Stomach (tissue), 9 donors: ENCODE results near the gene ALG6. TPM values are rescaled to one million over a fixed set of nuclear protein-coding genes. Genes with fewer than 3 reads are reported as not detected.

Experiments used
- DNase-seq, 2 donors: peaks; one replicate each; pipeline versions ENCODE4 v3.0.0 to v3.0.0-alpha.2; 2013 to 2019
- H3K27ac ChIP-seq, 5 donors: fragments of 200-600 bp in 4 of 5; sonication (generic) in 4 of 5; one replicate each; pipeline ENCODE4 v1.5.1; 2013 to 2019; ENCODE audit warnings: mild to moderate bottlenecking in 1 of 5, moderate library complexity in 1 of 5
- H3K27me3 ChIP-seq, 3 donors: fragments of 200-600 bp; sonication (generic); one replicate each; pipeline ENCODE4 v1.5.1; 2017 to 2019; ENCODE audit warnings: mixed run types in 1 of 3
- H3K36me3 ChIP-seq, 4 donors: fragments of 200-600 bp; sonication (generic); 1 replicate in 3 of 4; 2 replicates in 1 of 4; pipeline ENCODE4 v1.5.1; 2016 to 2019
- H3K4me1 ChIP-seq, 4 donors: fragments of 200-600 bp; sonication (generic); one replicate each; pipeline ENCODE4 v1.5.1; 2016 to 2019
- H3K4me3 ChIP-seq, 4 donors: fragments of 200-600 bp; sonication (generic) in 3 of 4; one replicate each; pipeline ENCODE4 v1.5.1; 2016 to 2019; ENCODE audit warnings: mild to moderate bottlenecking in 1 of 4
- H3K9me3 ChIP-seq, 4 donors: fragments of 200-600 bp; sonication (generic); one replicate each; pipeline ENCODE4 v1.5.1; 2016 to 2019
- EP300 ChIP-seq: sonication (generic); formaldehyde crosslinking; IDR thresholded peaks from one replicate; pipeline ENCODE4 v1.6.1; 2017; ENCODE audit warnings: antibody characterized with exemption
- POLR2A ChIP-seq, 4 donors: fragments of 450-650 bp; IDR thresholded peaks; one replicate each; pipeline ENCODE4 v1.6.1; 2016; ENCODE audit warnings: antibody characterized with exemption in 4 of 4, control low read depth in 2 of 4, mild to moderate bottlenecking in 1 of 4, moderate library complexity in 1 of 4
- POLR2AphosphoS5 ChIP-seq, 3 donors: sonication (generic); formaldehyde crosslinking; IDR thresholded peaks; one replicate each; pipeline ENCODE4 v1.6.1; 2016; ENCODE audit warnings: antibody characterized with exemption in 3 of 3
- WGBS, 5 donors: extraction: QIAGEN DNeasy Blood & Tissue Kit in 3 of 5; methylation state at CpG; one replicate each; pipeline versions ENCODE4 v1.1.5 to v1.1.7; 2013 to 2018; 5-methylcytosine and 5-hydroxymethylcytosine counted together
- intact Hi-C: fragments of 100-400 bp; cut with DNase I; formaldehyde crosslinking; loops from one replicate; pipeline ENCODE4 v1.15.1; 2023; ENCODE audit warnings: low total_unique reads
- polyA plus RNA-seq, 3 donors: library from polyadenylated mRNA; stranded (reverse); fragments of 200-250 nt; gene quantifications; one replicate each; pipeline ENCODE4 v1.2.3, GENCODE V29; 2013
- total RNA-seq, 5 donors: library from RNA; depleted of rRNA; stranded (reverse); fragments of >200 nt; gene quantifications; one replicate each; pipeline versions ENCODE4 v1.1.0 to v1.2.3, GENCODE V29; 2014 to 2016
- TF ChIP-seq, protein P1 (sequence below), 7 experiments: fragments of 450-650 bp in 4 of 7; fragments of 200-600 bp in 3 of 7; sonication (generic) in 3 of 7; IDR thresholded peaks; one replicate each; pipeline ENCODE4 v1.5.1; 2016 to 2019; ENCODE audit warnings: antibody characterized with exemption in 7 of 7, control low read depth in 2 of 7, mild to moderate bottlenecking in 1 of 7
- donor health status: healthy with polysubstance abuse.
- donor health status: Bipolar disorder and iron deficiency.
- donor health status: healthy.

Gene ALG6
- total and polyA plus RNA-seq, 8 donors: 3.6 to 32.7 (median 10.3) TPM

DNA sequence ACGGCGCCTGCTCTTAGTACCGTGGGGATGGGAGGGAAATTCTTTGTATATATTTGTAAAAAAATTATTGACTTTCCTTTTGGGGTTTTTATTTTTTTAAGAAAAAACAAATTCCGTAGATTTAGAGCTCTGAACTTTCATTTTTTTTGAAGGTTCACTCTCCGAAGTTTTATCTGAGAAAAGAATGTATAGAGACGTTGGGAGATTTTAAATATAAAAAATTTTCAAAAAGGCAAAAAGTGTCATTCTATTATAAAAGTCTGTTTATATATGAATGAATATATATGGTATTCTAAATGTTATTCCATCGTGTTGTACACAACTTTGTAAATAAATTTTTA is 42.7 kb upstream of the ALG6 start:
- Histone ChIP-seq H3K36me3 (no peaks in the 10 kb centered on the region), H3K4me1 (peaks cover 29 to 65% (median 49%) of the 10 kb centered on the region in 4 donors), H3K4me3 (peak overlapping the region in 3 of 4 donors; percentile 44 to 67 (median 51)), H3K27me3 (peaks cover 60 to 100% (median 100%) of the 10 kb centered on the region in 3 donors), H3K27ac (no peak overlapping the region), H3K9me3 (peaks cover 0 to 38% (median 6%) of the 10 kb centered on the region in 4 donors)
- WGBS, 5 donors: 10 to 21% (median 17%) methylated on average over 7 of the region's 7 CpGs
- intact Hi-C loops: no loop called here
- TF ChIP-seq POLR2AphosphoS5 (IDR thresholded peaks at IDR 0.05) (no peak), EP300 (no peak), POLR2A (IDR thresholded peaks at IDR 0.05) (no peak)
- TF ChIP-seq, protein P1, sequence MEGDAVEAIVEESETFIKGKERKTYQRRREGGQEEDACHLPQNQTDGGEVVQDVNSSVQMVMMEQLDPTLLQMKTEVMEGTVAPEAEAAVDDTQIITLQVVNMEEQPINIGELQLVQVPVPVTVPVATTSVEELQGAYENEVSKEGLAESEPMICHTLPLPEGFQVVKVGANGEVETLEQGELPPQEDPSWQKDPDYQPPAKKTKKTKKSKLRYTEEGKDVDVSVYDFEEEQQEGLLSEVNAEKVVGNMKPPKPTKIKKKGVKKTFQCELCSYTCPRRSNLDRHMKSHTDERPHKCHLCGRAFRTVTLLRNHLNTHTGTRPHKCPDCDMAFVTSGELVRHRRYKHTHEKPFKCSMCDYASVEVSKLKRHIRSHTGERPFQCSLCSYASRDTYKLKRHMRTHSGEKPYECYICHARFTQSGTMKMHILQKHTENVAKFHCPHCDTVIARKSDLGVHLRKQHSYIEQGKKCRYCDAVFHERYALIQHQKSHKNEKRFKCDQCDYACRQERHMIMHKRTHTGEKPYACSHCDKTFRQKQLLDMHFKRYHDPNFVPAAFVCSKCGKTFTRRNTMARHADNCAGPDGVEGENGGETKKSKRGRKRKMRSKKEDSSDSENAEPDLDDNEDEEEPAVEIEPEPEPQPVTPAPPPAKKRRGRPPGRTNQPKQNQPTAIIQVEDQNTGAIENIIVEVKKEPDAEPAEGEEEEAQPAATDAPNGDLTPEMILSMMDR (IDR thresholded peaks at IDR 0.05): no peak
- no peak for DNase-seq

DNA sequence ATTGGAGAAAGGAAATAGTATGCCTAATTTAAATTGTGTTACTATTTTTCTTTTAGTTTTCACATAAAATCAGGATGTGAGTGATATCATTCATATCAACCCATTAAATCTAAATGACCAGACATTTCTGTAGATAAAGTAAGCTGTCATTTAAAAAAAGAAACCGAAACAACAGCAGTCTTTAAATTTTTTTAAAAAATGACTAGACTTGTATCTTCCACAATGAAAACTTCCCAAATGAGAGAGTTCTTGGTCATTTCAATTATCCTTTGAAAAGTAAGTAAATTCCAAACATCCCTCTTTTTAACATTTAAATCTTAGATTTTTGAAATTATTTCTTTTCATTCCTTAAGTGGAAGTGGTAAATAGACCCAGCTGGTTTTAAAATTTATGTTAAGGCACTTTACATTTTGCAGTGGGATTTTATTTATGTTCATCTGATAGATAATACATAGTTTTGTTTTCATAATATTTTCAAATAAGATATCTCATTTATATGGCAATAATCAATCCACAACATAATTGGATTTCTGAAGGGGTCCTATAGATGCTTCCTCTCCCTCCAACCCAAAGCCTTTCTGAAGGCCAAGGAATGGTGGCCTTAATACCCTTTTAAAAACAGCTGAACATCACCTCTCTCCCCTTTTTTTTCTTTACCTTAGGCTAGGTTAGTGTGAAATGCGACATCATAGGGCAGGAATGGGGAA is 42.0 kb upstream of the ALG6 start:
- Histone ChIP-seq H3K27me3 (peaks cover 61 to 100% (median 100%) of the 10 kb centered on the region in 3 donors), H3K27ac (no peak overlapping the region), H3K4me3 (peak overlapping the region in 1 of 4 donors; percentile 5), H3K9me3 (peaks cover 0 to 31% (median 4%) of the 10 kb centered on the region in 4 donors), H3K36me3 (no peaks in the 10 kb centered on the region), H3K4me1 (peaks cover 29 to 65% (median 53%) of the 10 kb centered on the region in 4 donors)
- intact Hi-C loops: no loop called here
- DNase-seq: no peak
- 14 to 27% (median 20%) methylated on average over 2 of the region's 2 CpGs for WGBS, 5 donors
- TF ChIP-seq POLR2AphosphoS5 (IDR thresholded peaks at IDR 0.05) (no peak), EP300 (no peak), POLR2A (IDR thresholded peaks at IDR 0.05) (no peak)
- TF ChIP-seq, protein P1 (IDR thresholded peaks at IDR 0.05): no peak

DNA sequence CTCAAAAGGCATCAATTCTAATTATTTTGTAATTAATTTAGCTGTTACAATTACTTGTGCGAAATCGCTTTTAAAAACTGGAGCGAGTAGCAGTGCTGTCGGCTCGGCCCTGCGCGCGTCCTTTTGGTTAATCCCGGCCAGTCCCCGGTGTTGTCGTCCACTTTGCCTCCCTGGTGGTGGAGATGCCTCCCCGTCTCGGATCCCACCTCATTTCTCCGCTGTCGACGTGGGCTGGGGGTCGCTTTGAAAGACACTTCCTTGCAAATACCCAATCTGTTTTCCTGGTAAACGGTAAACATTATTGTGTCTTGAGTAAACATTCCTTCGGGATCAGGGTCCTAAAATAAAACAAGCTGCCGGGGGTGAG is 41.3 kb upstream of the ALG6 start:
- peaks cover 0 to 26% (median 3%) of the 10 kb centered on the region in 4 donors for H3K9me3 ChIP-seq
- TF ChIP-seq, protein P1 (IDR thresholded peaks at IDR 0.05): no peak
- no peak for TF ChIP-seq POLR2A (IDR thresholded peaks at IDR 0.05)
- TF ChIP-seq POLR2AphosphoS5 (IDR thresholded peaks at IDR 0.05): no peak
- intact Hi-C loops: no loop called here
- 11 to 16% (median 14%) methylated on average over 20 of the region's 20 CpGs for WGBS, 5 donors
- H3K27ac ChIP-seq: no peak overlapping the region
- H3K4me1 ChIP-seq: peaks cover 29 to 62% (median 49%) of the 10 kb centered on the region in 4 donors
- peak overlapping the region in 1 of 4 donors; percentile 5 for H3K4me3 ChIP-seq
- peak in 1 of 2 donors; percentile 21 for DNase-seq
- H3K36me3 ChIP-seq: no peaks in the 10 kb centered on the region
- H3K27me3 ChIP-seq: peaks cover 64 to 100% (median 100%) of the 10 kb centered on the region in 3 donors

DNA sequence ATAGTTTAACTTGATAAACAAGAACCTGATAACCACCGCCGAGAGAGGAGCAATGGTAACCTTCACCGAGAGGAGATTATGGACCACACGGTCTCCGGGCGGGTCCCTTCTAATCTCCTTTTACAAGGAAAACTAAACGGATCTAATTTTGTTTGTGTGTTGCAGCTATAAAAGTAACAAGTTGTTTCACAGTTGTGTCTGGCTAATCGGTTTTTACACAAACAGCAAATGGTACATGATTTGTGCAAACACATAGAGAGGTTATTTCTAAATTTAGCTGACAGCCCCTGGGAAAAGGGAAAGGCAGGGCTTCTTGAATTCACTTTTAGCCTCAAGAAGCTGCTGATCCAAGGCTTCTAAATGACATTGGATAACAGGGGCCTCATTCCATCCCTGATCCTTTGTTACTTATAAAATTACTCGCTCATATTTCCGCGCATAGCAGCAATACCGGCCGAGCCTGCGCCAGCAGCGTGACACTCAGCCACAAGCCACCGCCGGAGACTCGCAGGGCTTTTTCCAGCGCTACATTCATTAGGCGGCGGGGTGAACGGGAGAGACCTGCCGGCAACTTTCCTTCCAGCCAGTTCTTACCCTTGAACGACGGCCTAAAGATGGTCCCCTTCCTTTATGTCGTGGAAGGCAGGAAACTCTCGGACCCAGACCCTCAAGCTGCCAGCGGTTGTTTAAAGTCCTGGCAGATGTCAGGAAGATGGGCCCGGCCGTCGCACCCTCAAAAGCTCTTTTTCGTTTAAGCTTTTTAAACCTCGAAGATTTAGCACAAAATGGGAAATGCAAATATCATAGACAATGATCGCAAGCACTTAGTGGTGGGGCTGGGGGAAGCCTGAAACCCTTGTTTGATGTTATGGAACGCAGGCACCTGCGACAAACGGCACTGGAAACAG is 40.7 kb upstream of the ALG6 start:
- intact Hi-C loops: no loop called here
- Histone ChIP-seq H3K27me3 (peaks cover 58 to 100% (median 99%) of the 10 kb centered on the region in 3 donors), H3K36me3 (no peaks in the 10 kb centered on the region), H3K27ac (no peak overlapping the region), H3K9me3 (peaks cover 0 to 24% (median 2%) of the 10 kb centered on the region in 4 donors), H3K4me3 (no peak overlapping the region), H3K4me1 (peaks cover 29 to 56% (median 44%) of the 10 kb centered on the region in 4 donors)
- TF ChIP-seq POLR2AphosphoS5 (IDR thresholded peaks at IDR 0.05) (no peak), POLR2A (IDR thresholded peaks at IDR 0.05) (no peak), EP300 (no peak)
- TF ChIP-seq, protein P1 (IDR thresholded peaks at IDR 0.05): no peak
- DNase-seq: peak in 1 of 2 donors; percentile 48
- WGBS, 5 donors: 9 to 17% (median 13%) methylated on average over 34 to 37 of the region's 37 CpGs
